ENCODE data around the gene PRSS3.
"Not testable (repeated sequence)": the region's sequence is repeated elsewhere in the genome, so short reads cannot be mapped to it uniquely, and the experiment has no call there.

PRSS3 gene

DNA sequence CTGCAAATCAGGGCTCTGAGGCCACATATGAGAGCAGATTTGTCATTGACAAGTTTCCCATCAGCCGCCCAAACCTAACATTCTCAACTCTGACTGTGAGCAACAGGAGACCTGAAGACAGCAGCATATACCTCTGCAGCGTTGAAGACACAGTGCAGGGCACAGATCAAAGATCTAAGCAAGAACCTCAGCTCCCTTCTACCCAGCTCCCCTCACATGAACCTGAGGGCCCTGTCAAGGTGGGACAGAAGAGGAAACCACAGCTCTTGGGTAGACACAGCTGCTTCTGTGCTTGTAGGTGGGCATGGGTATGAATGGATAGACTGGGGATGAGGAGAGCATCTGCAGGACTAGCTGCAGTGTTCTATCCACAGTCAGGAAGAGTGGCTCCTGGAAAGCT, 8.7 kb upstream of the PRSS3 start:
- no peak for DNase-seq
- Histone ChIP-seq H3K36me3 (no peaks in the 10 kb centered on the region), H3K4me1 (no peaks in the 10 kb centered on the region), H3K27me3 (no peaks in the 10 kb centered on the region), H3K9me3 (no peaks in the 10 kb centered on the region), H3K4me3 (ENCODE audit: low read depth, low read length) (no peak overlapping the region)
- TF ChIP-seq CTCF (IDR thresholded peaks at IDR 0.05; ENCODE audit: low read depth, low read length), result no peak

DNA sequence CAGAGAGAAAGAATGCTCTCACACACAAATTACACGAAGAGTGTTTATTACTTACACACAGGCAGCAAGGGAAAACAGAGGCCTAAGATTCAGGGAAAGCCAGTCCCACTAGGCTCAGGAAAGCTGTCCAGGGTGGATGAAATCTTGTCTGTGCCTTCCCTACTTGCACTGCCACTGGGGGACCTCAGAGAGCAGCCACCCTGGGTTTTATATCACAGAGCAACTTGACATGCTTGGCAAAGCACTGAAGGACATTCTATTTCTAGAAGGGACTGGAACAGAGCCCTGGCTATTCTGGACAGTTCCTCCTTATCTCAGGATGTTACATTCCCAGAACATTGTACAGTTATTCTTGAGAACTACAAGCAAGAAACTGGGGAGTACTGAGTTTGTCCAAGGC, 7.5 kb upstream of the PRSS3 start:
- H3K36me3 ChIP-seq, result 0 out of 2 replicates have a peak, but pooled peaks cover 2% of the 10 kb centered on the region
- no peaks in the 10 kb centered on the region for H3K27me3 ChIP-seq
- H3K4me3 ChIP-seq (ENCODE audit: low read depth, low read length), result no peak overlapping the region
- no peaks in the 10 kb centered on the region for H3K9me3 ChIP-seq
- DNase-seq, result no peak
- H3K4me1 ChIP-seq, result no peaks in the 10 kb centered on the region
- no peak for TF ChIP-seq CTCF (IDR thresholded peaks at IDR 0.05; ENCODE audit: low read depth, low read length)

DNA sequence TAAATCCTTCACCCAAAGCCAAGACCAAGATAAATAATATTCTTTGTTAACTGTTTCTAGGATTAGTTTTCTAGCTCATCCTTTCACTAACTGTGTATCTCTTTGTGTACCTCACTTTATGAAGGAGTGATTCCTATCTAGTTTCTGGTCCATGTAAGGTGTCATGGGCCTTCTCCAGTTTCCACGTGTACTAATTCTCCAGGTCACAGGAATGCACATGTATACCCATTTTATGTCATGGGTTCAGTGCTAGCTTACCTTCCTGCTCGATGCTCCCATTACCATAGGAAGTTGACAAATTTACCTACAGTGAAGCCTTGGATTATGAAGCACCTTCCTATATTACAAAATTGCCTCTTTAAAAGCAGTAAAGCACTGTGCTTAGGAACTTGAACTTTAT, 5.9 kb upstream of the PRSS3 start:
- not testable (repeated sequence) for H3K4me1 ChIP-seq; H3K36me3 ChIP-seq; H3K9me3 ChIP-seq; H3K27me3 ChIP-seq; H3K4me3 ChIP-seq (ENCODE audit: low read depth, low read length); DNase-seq

GRCh38 chr9:33791117-33791516, 4.2 kb upstream of the PRSS3 start:
- DNase-seq, result no peak
- Histone ChIP-seq H3K4me1 (no peaks in the 10 kb centered on the region), H3K4me3 (ENCODE audit: low read depth, low read length) (no peak overlapping the region), H3K27me3 (no peaks in the 10 kb centered on the region), H3K36me3 (peaks cover 2% of the 10 kb centered on the region; the same call in 1 of the 2 replicates), H3K9me3 (no peaks in the 10 kb centered on the region)
- TF ChIP-seq CTCF (IDR thresholded peaks at IDR 0.05; ENCODE audit: low read depth, low read length), result no peak

DNA sequence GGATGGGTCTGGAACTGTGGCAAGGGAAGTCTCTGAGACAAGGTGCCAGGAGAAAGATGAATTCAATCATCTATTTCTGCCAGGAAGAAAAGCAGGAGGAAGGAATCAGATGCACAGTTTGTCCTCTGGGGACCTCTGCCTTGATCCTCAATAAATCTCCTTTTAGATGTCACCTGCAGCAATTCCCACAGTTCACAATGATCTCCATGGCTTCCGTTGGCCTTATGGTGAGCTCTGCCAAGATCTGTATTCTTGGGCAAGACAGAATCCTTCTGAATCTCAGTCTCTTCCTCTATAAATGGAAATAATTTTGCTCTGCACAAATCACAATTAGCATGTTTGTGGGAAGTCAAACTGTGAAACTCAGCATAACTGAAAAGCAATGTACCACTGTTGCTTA, 1.9 kb upstream of the PRSS3 start:
- not testable (repeated sequence) for H3K4me3 ChIP-seq (ENCODE audit: low read depth, low read length); H3K9me3 ChIP-seq; H3K4me1 ChIP-seq; DNase-seq; H3K27me3 ChIP-seq
- peaks cover 11% of the 10 kb centered on the region; the same call in 1 of the 2 replicates for H3K36me3 ChIP-seq

DNA sequence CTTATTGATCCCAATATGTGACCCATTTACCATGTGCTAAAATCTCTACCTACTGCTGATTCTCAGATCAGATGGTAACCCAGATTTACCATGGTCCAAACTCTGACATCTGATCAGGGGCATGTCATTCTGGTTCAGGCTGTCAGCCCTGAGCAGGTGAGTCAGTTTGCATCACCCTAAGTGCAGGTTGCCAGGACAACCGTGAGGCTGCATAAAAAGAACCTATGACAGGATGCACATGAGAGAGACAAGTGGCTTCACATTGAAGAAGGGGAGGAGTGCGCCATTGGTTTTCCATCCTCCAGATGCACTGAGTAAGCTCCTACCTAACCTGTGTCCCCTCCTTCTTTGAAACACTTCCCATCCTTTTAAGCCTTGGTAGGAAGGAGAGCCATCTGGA, 801 bp upstream of the PRSS3 start:
- TF ChIP-seq CTCF (IDR thresholded peaks at IDR 0.05; ENCODE audit: low read depth, low read length), result no peak
- Histone ChIP-seq H3K36me3 (peaks cover 18% of the 10 kb centered on the region), H3K4me1 (no peaks in the 10 kb centered on the region), H3K4me3 (ENCODE audit: low read depth, low read length) (no peak overlapping the region), H3K27me3 (no peaks in the 10 kb centered on the region), H3K9me3 (no peaks in the 10 kb centered on the region)
- no peak for DNase-seq

- no peak for TF ChIP-seq CTCF (IDR thresholded peaks at IDR 0.05; ENCODE audit: low read depth, low read length)
- Histone ChIP-seq H3K36me3 (peaks cover 19% of the 10 kb centered on the region), H3K4me3 (ENCODE audit: low read depth, low read length) (no peak overlapping the region), H3K4me1 (no peaks in the 10 kb centered on the region), H3K9me3 (no peaks in the 10 kb centered on the region), H3K27me3 (no peaks in the 10 kb centered on the region)
- no peak for DNase-seq
These were observed 458 bp downstream of the PRSS3 start for GRCh38 chr9:33795819-33796218.

- not testable (repeated sequence) for H3K4me1 ChIP-seq; H3K27me3 ChIP-seq; DNase-seq; H3K4me3 ChIP-seq (ENCODE audit: low read depth, low read length); H3K9me3 ChIP-seq
- H3K36me3 ChIP-seq, result peaks cover 23% of the 10 kb centered on the region
These were observed 1.3 kb downstream of the PRSS3 start for GRCh38 chr9:33796679-33797078.
